ENCODE measurements around the gene BTBD18. TPM values are rescaled to one million over a fixed set of nuclear protein-coding genes. Genes with fewer than 3 reads are reported as not detected.

BTBD18 gene
- polyA plus RNA-seq, 1 donor (not counting 4 experiments of a cell fraction or from before 2014, with no cell fraction given) = not detected

DNA sequence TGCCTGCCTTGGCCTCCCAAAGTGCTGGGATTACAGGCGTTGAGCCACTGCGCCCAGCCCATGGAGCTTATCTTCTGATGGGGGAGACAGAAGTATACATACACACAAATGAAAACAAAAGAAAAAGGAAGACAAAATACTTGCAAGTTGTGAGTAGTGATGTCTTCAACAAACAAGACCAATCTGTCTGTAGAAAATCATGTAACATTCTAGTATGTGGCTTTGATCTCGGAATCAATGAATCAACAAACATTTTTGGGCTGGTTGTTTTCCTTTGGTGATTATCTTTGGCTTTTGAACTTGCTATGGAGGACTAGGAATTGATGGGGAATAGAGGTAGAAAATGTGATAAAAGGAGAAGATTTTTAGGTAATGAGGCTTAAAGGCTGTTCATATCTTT lies 6.6 kb upstream of the BTBD18 start:
- TF ChIP-seq EZH2 (IDR thresholded peaks at IDR 0.05; ENCODE audit: low read length) = no peak
- TF ChIP-seq, protein P1, sequence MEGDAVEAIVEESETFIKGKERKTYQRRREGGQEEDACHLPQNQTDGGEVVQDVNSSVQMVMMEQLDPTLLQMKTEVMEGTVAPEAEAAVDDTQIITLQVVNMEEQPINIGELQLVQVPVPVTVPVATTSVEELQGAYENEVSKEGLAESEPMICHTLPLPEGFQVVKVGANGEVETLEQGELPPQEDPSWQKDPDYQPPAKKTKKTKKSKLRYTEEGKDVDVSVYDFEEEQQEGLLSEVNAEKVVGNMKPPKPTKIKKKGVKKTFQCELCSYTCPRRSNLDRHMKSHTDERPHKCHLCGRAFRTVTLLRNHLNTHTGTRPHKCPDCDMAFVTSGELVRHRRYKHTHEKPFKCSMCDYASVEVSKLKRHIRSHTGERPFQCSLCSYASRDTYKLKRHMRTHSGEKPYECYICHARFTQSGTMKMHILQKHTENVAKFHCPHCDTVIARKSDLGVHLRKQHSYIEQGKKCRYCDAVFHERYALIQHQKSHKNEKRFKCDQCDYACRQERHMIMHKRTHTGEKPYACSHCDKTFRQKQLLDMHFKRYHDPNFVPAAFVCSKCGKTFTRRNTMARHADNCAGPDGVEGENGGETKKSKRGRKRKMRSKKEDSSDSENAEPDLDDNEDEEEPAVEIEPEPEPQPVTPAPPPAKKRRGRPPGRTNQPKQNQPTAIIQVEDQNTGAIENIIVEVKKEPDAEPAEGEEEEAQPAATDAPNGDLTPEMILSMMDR (optimal IDR thresholded peaks at IDR 0.05 in 1 of 3, IDR thresholded peaks at IDR 0.05 in 1 of 3, conservative IDR thresholded peaks at IDR 0.05 in 1 of 3; ENCODE audit: extremely low read depth in 1 of 3, insufficient read depth in 2 of 3, low read length in 3 of 3) = no peak

DNA sequence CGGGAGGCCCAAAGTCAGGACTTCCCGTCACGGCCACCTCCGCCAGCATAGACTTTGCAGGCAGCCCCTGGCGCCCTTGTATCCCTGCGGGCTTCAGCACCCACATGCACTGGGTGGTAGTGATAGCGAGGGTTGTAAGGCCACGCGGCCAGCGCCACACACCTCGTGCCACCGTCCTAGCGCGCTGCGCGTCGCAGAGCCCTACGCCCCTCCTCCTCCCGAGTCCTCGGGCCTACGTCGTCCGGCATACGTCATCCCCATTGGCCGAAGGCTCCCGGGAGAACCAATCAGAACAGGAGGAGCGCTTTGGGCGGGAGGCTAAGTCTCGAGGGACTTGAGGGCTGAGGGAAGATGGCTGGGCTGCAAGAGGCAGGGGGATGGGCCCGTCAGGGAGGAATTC lies 1.3 kb upstream of the BTBD18 start:
- DNase-seq (ENCODE audit: low read depth, low spot score) = no peak
- no peak overlapping the region for H3K9ac ChIP-seq (ENCODE audit: control insufficient read depth, extremely low read depth, insufficient read depth, low read length)
- dilution Hi-C loops (cut with MboI; ENCODE audit: extremely low pct_ligation_motif_present, low sequenced_read_pairs) = no loop called here
- no peaks in the 10 kb centered on the region for H3K79me2 ChIP-seq (ENCODE audit: control insufficient read depth, insufficient read depth, low read length)
- no peaks in the 10 kb centered on the region for H3K36me3 ChIP-seq (ENCODE audit: control insufficient read depth in 2 of 2, extremely low read depth in 1 of 2, insufficient read depth in 2 of 2, low read length in 2 of 2)
- no peaks in the 10 kb centered on the region for H4K20me1 ChIP-seq (ENCODE audit: control insufficient read depth, extremely low read depth, insufficient read depth, low read length)
- no peaks in the 10 kb centered on the region for H3K4me1 ChIP-seq (ENCODE audit: control insufficient read depth, extremely low read depth, insufficient read depth, low read length)
- no peaks in the 10 kb centered on the region for H3K27me3 ChIP-seq (ENCODE audit: control insufficient read depth, extremely low read depth, insufficient read depth, low read length)
- H3K9me1 ChIP-seq (ENCODE audit: control insufficient read depth, extremely low read depth, insufficient read depth, low read length) = no peaks in the 10 kb centered on the region
- H2AFZ ChIP-seq (ENCODE audit: control insufficient read depth, low read length) = no peak overlapping the region
- no peak for FAIRE-seq
- no peak overlapping the region for H3K27ac ChIP-seq (ENCODE audit: control insufficient read depth, insufficient read depth, low read length)
- TF ChIP-seq, protein P1 (optimal IDR thresholded peaks at IDR 0.05 in 1 of 3, IDR thresholded peaks at IDR 0.05 in 1 of 3, conservative IDR thresholded peaks at IDR 0.05 in 1 of 3; ENCODE audit: extremely low read depth in 1 of 3, insufficient read depth in 2 of 3, low read length in 3 of 3) = no peak
- TF ChIP-seq EZH2 (IDR thresholded peaks at IDR 0.05; ENCODE audit: low read length) = no peak
- H3K9me3 ChIP-seq (ENCODE audit: control insufficient read depth, low read depth, low read length) = no peaks in the 10 kb centered on the region
- no peak overlapping the region for H3K4me2 ChIP-seq (ENCODE audit: control insufficient read depth, extremely low read depth, insufficient read depth, low read depth, low read length)
- H3K4me3 ChIP-seq (ENCODE audit: control insufficient read depth in 2 of 3, extremely low read depth in 1 of 3, insufficient read depth in 2 of 3, low read depth in 1 of 3, low read length in 3 of 3) = no peak overlapping the region

More for the DNA sequence above, 6.6 kb upstream of the BTBD18 start:
- dilution Hi-C loops (cut with MboI; ENCODE audit: extremely low pct_ligation_motif_present, low sequenced_read_pairs) = no loop called here
- Histone ChIP-seq H2AFZ (ENCODE audit: control insufficient read depth, low read length) (no peak overlapping the region), H3K9ac (ENCODE audit: control insufficient read depth, extremely low read depth, insufficient read depth, low read length) (no peak overlapping the region), H3K9me3 (ENCODE audit: control insufficient read depth, low read depth, low read length) (no peaks in the 10 kb centered on the region), H3K79me2 (ENCODE audit: control insufficient read depth, insufficient read depth, low read length) (peaks cover 14% of the 10 kb centered on the region), H3K4me2 (ENCODE audit: control insufficient read depth, extremely low read depth, insufficient read depth, low read depth, low read length) (no peak overlapping the region), H3K4me1 (ENCODE audit: control insufficient read depth, extremely low read depth, insufficient read depth, low read length) (peaks cover 3% of the 10 kb centered on the region), H3K36me3 (ENCODE audit: control insufficient read depth in 2 of 2, extremely low read depth in 1 of 2, insufficient read depth in 2 of 2, low read length in 2 of 2) (no peaks in the 10 kb centered on the region), H3K27me3 (ENCODE audit: control insufficient read depth, extremely low read depth, insufficient read depth, low read length) (no peaks in the 10 kb centered on the region), H4K20me1 (ENCODE audit: control insufficient read depth, extremely low read depth, insufficient read depth, low read length) (no peaks in the 10 kb centered on the region), H3K4me3 (ENCODE audit: control insufficient read depth in 2 of 3, extremely low read depth in 1 of 3, insufficient read depth in 2 of 3, low read depth in 1 of 3, low read length in 3 of 3) (no peak overlapping the region), H3K27ac (ENCODE audit: control insufficient read depth, insufficient read depth, low read length) (no peak overlapping the region), H3K9me1 (ENCODE audit: control insufficient read depth, extremely low read depth, insufficient read depth, low read length) (no peaks in the 10 kb centered on the region)
- FAIRE-seq (no peak), DNase-seq (ENCODE audit: low read depth, low spot score) (no peak)

All from keratinocyte (primary cell).